IPS-11a (cell line): ENCODE data around the gene EED.
"Not testable (repeated sequence)": the region's sequence is repeated elsewhere in the genome, so short reads cannot be mapped to it uniquely, and the experiment has no call there.

ENCODE experiments used
- H3K4me3 ChIP-seq: one replicate; pipeline ENCODE4 v1.5.1; 2013; ENCODE audit warnings: low read depth, low read length, control low read depth

Gene EED

DNA sequence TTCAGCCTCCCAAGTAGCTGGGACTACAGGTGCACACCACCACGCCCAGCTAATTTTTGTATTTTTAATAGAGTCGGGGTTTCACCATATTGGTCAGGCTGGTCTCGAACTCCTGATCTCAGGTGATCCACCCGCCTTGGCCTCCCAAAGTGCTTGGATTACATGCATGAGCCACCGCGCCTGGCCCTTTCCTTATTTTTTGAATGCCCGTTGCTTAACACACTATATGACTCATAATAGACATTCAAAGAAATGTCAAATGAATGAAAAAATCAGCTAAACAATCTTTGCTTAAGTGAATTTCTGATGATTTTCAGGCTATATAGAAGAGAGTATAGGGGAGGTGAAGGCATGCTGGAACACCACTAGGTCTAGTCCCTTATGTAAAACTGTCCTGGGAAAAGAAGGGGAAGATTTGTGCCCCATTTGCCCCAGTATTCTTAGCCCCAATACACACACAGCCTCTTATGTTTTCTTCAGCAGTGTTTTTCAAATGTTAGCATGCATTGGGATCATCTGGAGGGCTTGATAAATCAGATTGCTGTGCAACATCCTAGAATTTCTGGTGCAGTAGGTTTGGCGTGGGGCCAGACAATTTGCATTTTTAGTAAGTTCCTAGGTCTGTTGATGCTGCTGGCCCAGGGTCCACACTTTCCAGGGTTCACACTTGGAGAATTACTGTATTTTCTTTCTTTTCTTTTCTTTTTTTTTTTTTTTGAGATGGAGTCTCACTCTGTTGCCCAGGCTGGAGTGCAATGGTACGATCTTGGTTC lies 45.1 kb downstream of the EED start:
- H3K4me3 ChIP-seq, result not testable (repeated sequence)

DNA sequence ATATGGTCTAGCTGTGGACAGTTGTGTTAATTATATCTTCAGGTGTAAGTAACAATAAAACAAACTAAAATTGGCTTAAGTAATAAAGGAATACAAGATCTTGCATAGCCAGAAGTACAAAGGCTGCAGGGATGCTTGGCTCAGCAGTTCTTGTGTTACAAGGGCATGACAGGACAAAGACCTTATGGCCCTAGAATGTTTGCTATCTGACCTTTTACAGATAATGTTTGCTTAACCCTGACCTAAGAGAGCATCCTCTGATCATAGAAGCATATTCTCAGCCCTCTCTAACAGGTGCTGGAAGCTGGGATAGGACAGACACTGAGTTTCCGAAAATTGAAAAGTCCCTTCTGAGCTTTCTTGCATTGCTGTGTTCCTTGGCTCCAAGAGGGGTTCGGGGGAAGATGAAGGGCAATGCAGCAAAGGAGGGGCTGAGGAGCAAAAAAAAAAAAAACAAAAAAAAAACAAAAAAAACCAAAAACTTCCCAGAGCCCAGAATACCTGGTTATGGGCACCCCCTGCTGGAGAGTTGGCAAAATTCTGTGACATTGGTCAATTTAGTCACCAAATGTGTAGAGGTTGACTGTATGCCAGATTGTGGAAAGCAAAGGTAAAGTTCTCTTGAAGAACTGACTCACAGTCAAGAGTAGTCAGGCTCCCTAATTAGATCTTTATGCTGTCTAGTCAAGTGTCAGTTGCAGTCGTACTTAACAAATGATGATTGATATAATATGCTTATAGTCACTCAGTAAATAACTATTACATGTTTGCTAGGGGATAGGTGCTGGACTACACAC lies 47.1 kb downstream of the EED start:
- H3K4me3 ChIP-seq, result no peak overlapping the region

DNA sequence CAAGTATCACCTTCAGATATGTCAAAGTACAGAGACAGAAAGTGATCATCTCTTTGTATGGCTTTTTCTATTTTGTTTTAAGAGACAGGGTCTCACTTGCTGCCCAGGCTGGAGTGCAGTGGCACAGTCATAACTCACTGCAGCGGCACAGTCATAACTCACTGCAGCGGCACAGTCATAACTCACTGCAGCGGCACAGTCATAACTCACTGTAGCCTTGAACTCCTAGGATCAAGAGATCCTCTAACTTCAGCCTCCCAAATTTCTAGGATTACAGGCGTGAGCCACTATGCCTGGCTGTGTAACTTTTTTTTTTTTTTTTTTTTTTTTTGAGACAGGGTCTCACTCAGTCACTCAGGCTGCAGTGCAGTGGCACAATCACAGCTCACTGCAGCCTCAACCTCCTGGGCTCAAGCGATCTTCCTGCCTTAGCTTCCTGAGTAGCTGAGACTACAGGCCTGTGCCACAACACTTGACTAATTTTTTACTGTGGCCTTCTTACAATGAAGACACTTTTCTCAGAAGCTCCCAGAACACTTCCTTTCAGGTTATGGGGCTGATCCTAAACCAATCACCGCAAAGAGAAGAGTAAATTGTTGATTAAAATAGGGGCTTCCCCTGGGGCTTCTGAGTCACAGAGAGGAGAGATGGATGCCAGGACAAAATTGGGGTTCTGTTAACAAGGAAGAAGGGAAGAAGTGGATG lies 48.5 kb downstream of the EED start:
- no peak overlapping the region for H3K4me3 ChIP-seq

DNA sequence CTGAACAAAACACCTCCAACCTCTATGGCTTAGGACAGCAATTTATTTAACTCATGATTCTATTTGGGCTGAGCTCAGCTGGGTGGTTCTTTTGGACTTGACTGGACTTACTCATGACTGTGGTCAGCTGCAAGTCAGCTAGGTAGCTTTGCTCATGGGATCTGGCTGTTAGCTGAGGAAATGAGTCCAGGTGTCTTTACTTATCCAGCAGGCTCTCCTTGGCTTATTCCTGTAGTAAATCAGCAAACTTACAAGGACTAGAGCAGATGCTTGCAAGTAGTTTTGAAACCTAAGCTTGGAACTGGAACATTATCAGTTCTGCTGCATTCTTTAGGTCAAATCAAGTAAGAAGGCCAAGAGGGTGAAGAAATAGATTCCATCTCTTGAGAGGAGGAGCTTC lies 49.5 kb downstream of the EED start:
- H3K4me3 ChIP-seq, result no peak overlapping the region

DNA sequence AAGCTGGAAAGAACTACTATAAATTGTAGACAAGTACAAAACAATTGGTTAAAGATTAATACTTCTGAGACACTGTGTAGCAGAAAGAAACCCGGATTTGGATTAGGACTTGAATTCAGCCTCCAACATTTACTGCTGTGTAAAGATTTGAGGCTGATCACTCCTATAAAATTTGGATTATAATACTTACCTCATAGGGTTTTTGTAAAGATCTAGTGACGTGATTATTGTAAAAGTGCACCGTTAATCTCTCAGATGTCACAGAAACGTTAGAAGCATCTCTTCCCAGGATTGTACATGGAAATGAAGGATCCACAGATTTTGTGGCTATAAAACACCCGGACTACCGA lies 57.2 kb downstream of the EED start:
- peak overlapping the region; percentile 99 for H3K4me3 ChIP-seq

DNA sequence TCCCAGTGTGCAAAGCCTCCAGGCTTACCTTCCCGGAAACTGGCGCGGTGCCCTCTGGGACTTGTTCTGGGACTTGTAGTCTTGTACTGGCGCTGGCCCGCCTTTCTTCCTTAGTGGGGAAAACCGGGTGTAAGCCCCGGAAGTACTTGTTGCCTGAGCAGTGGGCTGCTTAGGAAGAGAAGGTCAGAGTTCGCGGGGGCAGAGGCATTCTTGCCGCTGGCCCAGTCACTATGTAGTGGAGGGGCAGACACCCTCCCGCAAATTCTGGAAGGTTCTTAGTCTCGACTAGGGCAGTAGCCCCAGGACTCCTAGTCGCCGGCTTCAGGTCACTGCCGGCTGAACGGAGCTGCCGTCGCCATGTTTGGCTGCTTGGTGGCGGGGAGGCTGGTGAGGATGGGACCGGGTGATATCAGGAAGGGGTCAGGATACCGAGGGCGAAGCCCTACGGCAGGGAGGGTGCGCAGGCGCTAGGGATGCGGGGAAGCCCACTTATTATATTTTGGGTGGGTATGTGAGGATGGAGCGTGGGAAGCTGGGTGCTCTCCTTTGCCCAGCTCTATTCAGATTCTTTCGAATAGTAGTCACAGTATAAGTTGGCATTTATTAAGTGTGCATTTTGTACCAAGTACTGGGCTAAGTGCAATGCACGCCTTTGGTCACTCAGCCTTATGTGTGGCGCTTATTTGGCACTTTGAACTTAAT lies 57.7 kb downstream of the EED start, which contains the start of gene HIKESHI:
Gene HIKESHI (plus strand): TSS at position 149 of the 702 bp plus-strand sequence. CDS start 209 bp downstream, at position 358.
- peak within 1 kb of the TSS; percentile 99 for H3K4me3 ChIP-seq

DNA sequence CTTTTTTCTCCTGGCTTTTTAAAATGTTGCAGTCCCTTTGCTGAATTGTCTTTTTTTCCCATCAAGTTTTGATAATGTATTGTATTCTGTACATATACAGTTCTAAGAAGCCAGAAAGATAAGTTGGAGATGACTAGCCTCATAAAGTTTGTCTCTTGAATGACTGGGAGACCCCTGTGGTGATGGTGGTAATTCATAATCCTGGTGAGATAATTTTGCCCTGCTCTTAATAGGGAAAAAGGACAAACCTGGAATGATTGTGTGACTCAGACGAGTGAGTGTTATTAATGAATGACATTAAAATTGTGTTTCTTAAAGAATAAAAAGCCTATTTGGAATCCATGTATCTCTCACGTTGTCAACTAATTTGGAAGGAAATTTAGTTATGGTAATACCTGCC lies 58.7 kb downstream of the EED start:
- peak overlapping the region; percentile 99 for H3K4me3 ChIP-seq

DNA sequence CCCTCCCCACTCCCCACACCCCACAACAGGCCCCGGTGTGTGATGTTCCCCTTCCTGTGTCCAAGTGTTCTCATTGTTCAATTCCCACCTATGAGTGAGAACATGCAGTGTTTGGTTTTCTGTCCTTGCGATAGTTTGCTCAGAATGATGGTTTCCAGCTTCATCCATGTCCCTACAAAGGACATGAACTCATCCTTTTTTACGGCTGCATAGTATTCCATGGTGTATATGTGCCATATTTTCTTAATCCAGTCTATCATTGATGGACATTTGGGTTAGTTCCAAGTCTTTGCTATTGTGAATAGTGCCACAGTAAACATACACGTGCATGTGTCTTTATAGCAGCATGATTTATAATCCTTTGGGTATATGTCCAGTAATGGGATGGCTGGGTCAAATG lies 64.2 kb downstream of the EED start:
- H3K4me3 ChIP-seq, result not testable (repeated sequence)

DNA sequence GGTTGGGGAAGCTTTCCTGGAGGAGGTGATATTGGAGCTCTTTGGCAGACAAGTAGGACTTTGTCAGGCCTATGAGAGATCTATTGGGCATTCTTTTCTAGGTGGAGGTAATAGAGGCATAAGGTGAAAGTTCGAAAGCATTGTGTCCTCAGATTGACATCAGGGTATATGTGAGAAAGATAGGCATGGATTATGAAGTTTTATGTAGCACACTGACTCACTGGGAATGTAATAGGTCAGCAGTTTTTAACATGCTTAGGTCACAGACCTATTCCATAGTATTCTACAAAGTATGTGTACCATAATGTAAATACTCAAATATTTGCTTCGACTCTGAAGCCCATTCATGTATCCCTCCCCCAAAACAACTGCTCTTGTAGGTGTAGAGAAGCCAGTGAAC lies 69.2 kb downstream of the EED start:
- no peak overlapping the region for H3K4me3 ChIP-seq

DNA sequence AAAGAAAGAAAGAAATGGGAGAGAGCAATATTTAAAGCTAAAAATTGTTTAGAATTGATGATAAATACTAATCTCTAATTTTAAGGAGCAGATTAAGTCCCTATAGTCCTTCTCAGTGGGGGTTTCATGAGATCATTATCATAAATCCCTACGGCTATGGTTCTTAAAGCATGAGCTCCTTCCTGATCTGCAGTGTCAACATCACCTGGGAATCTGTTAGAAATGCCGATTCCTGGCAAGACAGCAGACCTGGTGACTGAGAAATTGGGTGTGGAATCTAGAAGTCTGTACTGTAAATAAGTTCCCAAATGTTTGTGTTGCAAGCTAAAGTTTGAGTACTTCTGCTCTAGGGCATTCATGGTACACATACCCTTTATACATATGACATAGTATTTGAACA lies 70.1 kb downstream of the EED start:
- no peak overlapping the region for H3K4me3 ChIP-seq
